Stimulated activated CD8-positive, alpha-beta memory T cell treated with anti-CD3 and anti-CD28 coated beads, Interleukin-12 subunit alpha, Interleukin-12 subunit beta, amount 100 ng/mL, for 24 hours (primary cell): Measurements from ENCODE around the gene GALT.

Experiments
- DNase-seq: peaks from one replicate; pipeline ENCODE4 v3.0.0-alpha.2; 2020; ENCODE audit errors: extremely low read depth

GALT gene

DNA sequence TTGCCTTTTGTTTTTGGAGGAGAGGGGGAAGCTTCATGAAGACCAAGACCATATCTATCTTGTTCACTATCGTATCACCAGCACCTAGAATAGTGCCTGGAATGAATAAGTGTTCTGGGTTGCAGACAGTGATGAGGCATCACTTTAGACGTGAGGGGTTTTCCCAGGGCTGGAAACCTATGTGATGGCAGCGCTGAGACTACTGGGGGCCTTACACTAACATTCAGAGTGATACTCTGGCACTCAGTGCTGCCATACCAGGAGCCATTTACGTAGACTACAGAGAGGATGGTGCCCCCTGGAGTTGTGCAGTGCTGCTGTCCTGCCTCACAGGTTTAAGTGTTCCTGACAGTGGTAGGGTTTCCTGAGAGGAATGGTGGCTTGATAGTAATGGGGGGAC lies 37.7 kb downstream of the GALT start:
- no peak for DNase-seq

DNA sequence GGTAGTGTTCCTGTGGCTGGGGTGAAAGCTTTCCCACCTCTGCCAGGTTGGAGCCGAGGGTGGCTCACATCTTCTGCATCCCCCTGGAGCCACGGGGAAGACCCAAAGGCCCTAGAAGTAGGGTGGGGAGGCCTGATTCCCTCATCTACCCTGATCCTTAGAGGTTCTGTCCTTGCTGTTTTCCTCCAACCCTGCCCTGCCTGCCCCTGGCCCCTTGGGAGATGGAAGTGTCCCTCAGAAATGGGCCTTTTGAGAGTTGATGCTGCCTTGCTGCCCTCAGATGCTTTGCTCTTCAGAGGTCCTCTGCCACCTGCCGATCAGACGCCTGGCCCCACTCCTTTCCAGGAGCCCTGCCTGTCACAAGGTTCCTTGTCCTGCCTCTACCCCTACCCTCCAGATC lies 38.3 kb downstream of the GALT start:
- no peak for DNase-seq

DNA sequence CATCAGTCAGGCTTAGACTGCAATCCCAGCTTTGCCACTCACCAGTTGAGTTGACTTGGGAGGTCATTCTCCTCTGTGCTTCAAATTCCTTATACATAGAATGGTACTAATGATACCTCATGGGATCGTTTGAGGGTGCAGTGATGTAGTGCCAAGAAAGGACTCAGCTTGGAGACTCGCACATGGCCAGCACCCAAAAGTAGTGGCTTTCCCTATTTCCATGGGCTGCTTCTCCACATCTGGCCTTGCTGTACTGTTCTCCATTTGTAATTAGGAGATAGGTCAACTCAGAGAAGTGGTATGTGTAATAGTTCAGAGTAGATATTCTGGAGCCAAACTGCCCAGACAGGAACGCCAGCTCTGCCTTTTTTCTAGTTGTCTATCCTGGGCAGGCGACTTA lies 39.1 kb downstream of the GALT start:
- no peak for DNase-seq

DNA sequence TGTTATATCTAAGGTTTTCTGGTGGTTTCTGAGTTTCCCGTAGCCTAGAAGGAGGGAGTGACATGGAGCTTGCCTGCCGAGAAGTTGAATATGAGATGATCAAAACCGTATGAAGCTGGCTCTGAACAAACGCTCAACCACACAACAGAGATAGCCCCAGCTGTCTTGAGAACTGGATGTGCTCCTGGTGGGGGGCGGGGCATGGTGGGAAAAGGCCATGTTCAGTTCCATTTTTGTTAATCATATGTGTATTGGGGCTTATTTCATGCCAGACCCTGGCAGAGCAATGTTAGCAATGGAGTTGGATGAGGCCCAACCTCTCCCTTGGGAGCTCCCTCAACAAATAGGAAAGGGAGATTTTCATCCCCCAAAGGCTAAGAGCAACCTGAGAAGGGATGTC lies 39.8 kb downstream of the GALT start:
- DNase-seq = no peak

DNA sequence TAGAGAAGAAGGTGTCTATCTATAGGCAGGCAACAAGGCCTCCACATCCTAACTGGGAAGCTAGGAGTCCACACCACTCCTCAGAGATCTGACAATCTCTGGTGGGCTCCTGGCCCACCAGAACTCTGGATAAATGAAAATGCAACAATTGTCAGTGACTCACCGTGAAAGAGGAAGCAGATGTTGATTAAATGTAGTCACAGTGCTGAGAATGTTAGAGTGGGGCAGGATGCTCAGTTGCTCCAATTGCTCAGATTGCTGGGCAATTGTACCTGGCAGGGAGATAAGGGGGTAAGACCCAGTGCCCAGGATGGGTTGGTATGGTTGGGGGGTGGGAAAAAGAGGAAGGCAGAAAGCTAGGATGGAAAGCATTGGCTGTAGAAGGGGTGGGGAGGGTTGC lies 40.3 kb downstream of the GALT start:
- no peak for DNase-seq

DNA sequence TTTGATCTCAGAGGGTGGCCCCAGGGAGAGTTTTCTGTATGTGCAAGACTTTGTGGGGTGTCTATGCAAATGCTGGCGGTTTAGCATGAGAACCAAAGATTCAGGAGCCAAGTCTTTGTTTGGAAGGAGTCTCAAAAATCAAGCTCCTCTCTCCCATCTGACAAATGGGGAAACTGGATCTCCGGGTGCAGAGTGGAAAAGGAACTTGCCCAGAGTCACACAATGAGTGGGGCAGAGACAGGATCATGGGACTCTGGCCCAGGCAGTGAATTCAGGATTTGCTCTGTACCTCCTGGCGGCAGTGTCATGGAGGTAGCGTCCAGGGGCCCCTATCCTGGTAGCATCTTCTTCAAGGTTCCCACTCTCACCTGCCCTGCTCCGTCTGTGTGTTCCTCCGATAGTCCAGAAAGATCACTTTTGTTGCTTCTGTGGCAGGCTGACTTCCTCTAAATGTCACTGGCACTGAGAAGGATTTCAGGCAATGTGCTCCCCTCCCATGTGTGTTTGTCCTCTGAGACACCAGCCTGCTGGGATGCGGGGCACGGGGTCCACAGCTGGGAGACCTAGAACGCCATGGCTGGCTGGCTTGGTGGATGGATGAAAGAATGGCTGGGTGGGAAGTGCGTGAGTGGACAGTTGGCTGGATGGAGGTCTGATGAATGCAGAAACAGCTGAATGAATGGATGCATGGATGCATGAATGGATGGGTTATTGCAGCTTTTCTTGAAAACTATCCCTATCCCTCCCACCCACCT lies 41.0 kb downstream of the GALT start:
- DNase-seq = no peak

DNA sequence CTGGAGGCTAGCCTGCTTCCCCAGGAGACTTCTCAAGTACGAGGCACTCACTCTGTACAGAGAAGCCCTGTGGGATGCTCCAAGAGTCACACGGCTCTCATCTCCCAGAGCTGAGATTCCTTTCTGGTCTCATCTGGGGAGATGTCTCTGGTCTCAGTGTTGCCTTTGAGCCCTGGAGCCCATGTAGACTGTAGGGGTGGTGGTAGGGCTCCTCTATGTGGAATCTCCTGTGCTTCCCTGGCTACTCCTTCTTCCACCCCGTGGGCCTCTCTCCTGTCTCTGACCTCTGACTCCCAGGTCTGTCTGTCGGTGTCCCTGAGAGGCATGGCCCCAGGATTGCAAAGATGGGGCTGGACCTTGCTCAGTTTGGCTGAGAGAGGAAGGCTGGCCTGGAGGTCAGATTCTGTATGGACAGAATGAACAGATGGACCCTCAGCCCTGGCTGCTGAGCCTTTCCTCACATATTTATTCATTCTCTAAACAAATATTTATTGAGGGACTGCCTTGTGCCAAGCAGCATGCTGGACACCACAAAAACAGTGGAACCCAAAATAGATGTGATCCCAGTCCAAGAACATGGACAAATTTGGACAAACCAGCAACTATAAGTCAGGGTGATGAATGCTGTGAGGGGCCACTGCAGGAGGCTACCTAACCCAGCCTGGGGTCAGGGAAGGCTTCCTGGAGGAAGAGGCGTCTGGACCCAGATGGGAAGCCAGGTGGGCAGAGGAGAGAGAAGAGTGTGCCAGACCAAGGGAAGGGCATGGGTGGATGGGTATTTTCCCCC lies 42.0 kb downstream of the GALT start:
- no peak for DNase-seq

DNA sequence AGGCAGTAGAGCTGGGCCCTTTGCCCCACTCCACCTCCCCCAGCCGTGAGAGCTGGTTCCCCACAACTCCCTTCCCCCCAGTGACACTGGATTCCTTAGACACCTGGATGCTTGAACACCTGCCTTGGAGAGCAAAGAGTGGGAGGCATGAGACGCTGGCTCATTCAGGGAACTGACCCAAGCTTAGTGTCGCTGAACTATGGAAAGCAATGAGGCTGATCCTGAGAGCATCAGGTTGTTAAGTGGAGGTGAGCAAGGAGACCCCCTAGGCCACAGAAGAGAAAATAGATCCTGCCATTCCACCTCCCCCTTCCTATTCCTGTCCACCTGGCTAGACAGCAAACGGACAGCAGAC lies 42.6 kb downstream of the GALT start:
- no peak for DNase-seq

DNA sequence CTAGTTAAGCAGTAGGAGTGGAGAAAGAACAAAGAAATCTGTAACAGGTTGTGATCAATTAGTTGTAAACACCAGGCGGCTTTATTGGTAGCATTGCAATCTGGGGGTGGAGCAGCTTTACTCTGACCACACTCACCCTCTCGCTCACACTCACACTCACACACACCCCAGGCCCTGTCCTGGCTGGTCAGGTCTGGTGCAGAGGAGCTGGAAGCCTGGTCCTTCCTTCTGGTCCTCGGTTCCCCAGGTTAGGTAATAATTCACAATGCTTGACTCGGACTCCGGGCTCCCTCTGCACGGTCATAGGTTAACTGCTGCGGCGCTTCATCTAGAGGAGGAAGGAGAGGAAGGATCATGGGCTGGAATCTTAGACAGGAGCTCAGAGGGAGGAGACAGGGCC lies 43.0 kb downstream of the GALT start:
- DNase-seq = no peak

DNA sequence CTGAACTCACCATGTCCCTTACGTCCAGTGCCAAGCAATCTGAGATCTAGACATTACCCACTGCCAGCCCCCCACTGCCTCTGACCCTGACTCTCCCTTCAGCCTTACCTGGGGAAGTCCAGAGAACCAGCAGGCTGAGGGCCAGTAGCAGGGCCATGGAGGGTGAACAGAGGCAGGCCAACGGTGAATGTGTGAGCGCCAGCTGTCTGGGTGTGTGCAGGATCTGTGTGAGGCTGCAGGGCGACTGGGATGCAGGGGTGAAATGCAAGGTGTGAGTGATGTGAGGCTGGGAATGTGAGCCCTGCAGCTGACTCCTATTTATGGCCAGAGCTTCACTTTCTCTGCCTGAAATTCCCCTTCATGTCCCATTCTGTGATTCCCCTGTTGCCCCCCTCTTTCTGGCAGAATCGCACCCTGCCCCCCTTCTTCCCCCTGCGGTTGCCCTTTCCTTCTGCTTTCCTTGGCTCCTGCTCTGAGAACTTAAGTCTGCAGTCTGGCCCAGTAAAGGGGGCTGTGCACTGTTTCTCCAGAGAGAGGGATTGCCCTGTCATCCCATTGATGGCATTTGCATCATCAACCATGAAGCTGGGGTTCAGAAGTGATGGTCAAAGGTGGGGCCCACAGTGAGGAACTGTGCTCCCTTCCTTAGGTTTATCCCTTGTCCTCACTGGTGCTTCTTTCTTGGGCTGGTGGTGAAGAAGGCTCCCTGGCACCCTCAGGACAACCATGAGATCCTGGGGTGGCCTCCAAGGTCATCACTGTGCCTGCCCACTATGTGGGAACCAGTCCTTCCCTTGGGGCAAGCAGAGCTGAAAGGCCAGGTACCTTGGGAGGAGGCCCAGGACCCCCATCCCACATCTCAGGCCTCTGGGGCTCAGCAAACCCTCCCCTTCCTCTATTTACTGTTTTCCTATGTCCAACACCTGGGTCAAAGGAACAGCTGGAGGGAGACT lies 44.8 kb downstream of the GALT start, which contains the start of gene CCL19:
TSS of gene CCL19 (minus strand) at position 294 of the 953 bp plus-strand sequence. CDS start at position 157, 137 bp downstream.
- no peak for DNase-seq

DNA sequence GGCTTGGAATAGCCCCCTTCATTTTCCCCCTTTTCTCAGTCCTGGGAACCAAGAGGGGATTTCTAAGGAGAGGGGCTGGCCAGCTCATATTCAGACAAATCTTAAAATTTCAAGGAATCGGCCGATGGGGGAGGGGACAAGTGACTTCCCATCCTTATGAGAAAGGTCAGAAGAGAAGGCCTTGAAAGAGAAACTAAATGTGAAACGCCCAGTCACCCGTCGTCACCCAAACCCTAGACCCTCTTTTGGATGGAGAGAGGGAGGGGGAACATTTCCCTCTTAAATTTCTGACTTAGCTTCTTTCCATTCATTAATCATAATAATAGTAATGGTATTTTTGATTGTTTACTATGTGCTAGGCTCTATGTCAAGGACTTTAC lies 45.5 kb downstream of the GALT start:
- DNase-seq = no peak

DNA sequence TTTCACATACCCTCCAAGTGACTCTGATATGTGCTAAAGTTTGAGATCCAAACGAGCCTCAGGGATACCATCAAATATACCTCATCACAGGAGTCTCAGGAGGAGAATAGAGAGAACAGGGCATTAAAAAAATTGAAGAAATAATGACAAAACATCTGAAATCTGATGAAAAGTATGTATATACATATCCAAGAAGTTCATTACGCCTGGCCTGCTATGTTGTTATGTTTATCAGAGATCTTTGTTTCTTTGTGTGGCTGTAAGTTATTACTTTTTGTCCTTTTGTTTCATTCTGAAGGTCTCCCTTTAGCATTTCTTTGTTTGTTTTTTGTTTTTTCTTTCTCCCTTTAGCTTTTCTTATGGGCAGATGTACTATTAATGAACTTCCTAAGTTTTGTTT lies 47.1 kb downstream of the GALT start:
- DNase-seq = no peak

DNA sequence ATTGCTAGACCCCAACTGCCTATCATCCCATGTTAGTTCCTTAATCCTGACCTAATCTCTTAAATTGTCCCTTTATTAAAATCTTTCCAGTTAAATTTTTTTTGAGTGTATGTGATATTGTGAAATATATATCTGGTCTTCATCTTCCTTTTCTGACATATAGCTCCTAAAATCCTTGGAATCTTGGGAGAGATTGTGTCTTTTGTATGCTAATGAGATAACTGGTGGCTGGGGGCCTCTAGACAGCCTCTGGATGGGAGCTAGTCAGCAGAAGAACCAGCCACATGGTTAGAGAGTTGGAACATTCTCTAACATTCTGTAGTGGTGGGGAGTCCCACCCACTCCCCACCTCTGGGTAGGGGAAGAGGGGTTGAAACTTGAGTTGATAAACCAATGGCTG lies 48.3 kb downstream of the GALT start:
- no peak for DNase-seq
